ENCODE data around the gene ECHS1. TPM values are rescaled to one million over a fixed set of nuclear protein-coding genes. Genes with fewer than 3 reads are reported as not detected.

ECHS1 gene
- total and polyA plus RNA-seq, 9 of the 15 experiments (the other 6 are each of a cell fraction or from before 2014, with no cell fraction given): 16.6 to 100 (median 68.1) TPM

- no TSS peak for BruUV-seq (replicated peaks)
- H3K4me2 ChIP-seq (ENCODE audit: insufficient read depth, low read length): peak overlapping the region; percentile 86
- peak overlapping the region; percentile 49 to 92; a peak in 3 of 4 replicates for H3K9ac ChIP-seq (ENCODE audit: insufficient read depth in 1 of 2, low read depth in 2 of 2, low read length in 2 of 2)
- H3K4me3 ChIP-seq: peak overlapping the region; percentile 56
- intact Hi-C loops (cut with micrococcal nuclease) (no loop called here), in situ Hi-C loops (cut with MboI) (no loop called here)
- peak overlapping the region; percentile 87 for H2AFZ ChIP-seq (ENCODE audit: low read depth, low read length)
- ChIA-PET POLR2A (interaction anchor here (0.6 to 0.8 kb wide), 2 partner anchors 8 to 12 kb away, joined by 3 to 4 read pairs; no protein-coding TSS in a partner anchor), CTCF (ENCODE audit: low intra/inter-chr PET ratio) (no interaction called here)
- no peaks in the 10 kb centered on the region for H4K20me1 ChIP-seq (replicated peaks; ENCODE audit: control insufficient read depth, insufficient read depth, low read length)
- peaks cover 7 to 41% of the 10 kb centered on the region in 2 experiments; a peak in 3 of 5 replicates for H3K4me1 ChIP-seq (replicated peaks in 1 of 2; ENCODE audit: control insufficient read depth in 2 of 2, insufficient read depth in 2 of 2, low read length in 2 of 2)
- ATAC-seq: peak; percentile 72
- no peak for FAIRE-seq
- H3K79me2 ChIP-seq (ENCODE audit: control insufficient read depth, insufficient read depth, low read length): no peaks in the 10 kb centered on the region; the same call in 2 of the 3 replicates
- no peaks in the 10 kb centered on the region for H3K27me3 ChIP-seq (ENCODE audit: control insufficient read depth in 2 of 2, insufficient read depth in 2 of 2, low read length in 2 of 2)
- H3K9me1 ChIP-seq (ENCODE audit: control insufficient read depth, insufficient read depth, low read length): no peaks in the 10 kb centered on the region
- no peaks in the 10 kb centered on the region for H3K9me3 ChIP-seq (replicated peaks; ENCODE audit: control insufficient read depth, insufficient read depth, low read depth, low read length)
- WGBS (ENCODE audit: insufficient coverage, low coverage, missing lambda C conversion rate): 0% methylated on average over 26 of the region's 90 CpGs
- H3K36me3 ChIP-seq (ENCODE audit: control insufficient read depth, insufficient read depth, low read length): no peaks in the 10 kb centered on the region
- DNase-seq (ENCODE audit: extremely low read depth in 1 of 4, low spot score in 3 of 4): peak; percentile 56 to 66 (median 62)
- no peak overlapping the region; the same call in 2 of the 3 replicates for H3K27ac ChIP-seq (ENCODE audit: extremely low read depth, low read depth, low read length)
- TF ChIP-seq ZNF699 (CRISPR knock-in tag; IDR thresholded peaks at IDR 0.05; ENCODE audit: insufficient replicate concordance): no peak
- peak; percentile 52; the same call in 1 of the 2 replicates for TF ChIP-seq ZBTB7A (IDR thresholded peaks at IDR 0.05; ENCODE audit: borderline replicate concordance, control insufficient read depth, low read depth, low read length)
- no peak for TF ChIP-seq CLOCK (CRISPR knock-in tag; IDR thresholded peaks at IDR 0.05; ENCODE audit: borderline replicate concordance)
- no peak for TF ChIP-seq SREBF2 (CRISPR knock-in tag; IDR thresholded peaks at IDR 0.05)
- TF ChIP-seq RBFOX2 (IDR thresholded peaks at IDR 0.05; ENCODE audit: low read depth, low read length): 0 out of 2 replicates have a peak, but pooled peaks have one; percentile 18
- peak; percentile 16; the same call in 1 of the 2 replicates for TF ChIP-seq CXXC5 (CRISPR knock-in tag; IDR thresholded peaks at IDR 0.05)
- TF ChIP-seq NRF1 (conservative IDR thresholded peaks at IDR 0.05 in 1 of 2, IDR thresholded peaks at IDR 0.05 in 1 of 2): peak; percentile 82 to 85
- no peak for TF ChIP-seq AFF4 (CRISPR knock-in tag; IDR thresholded peaks at IDR 0.05)
- 0 out of 2 replicates have a peak, but pooled peaks have one; percentile 4 for TF ChIP-seq RB1 (IDR thresholded peaks at IDR 0.05; ENCODE audit: low read depth)
- TF ChIP-seq CREB1 (IDR thresholded peaks at IDR 0.05): no peak
- 0 out of 2 replicates have a peak, but pooled peaks have one; percentile 9 for TF ChIP-seq CREB1 (CRISPR knock-in tag; IDR thresholded peaks at IDR 0.05)
Observed at GRCh38 chr10:133378251-133379096, 5.3 kb upstream of the ECHS1 start.
